ENCODE data around the gene PLXNA4. TPM values are rescaled to one million over a fixed set of nuclear protein-coding genes. Genes with fewer than 3 reads are reported as not detected.

The PLXNA4 gene
- total and polyA plus RNA-seq, 8 donors: 0.15 to 12.8 (median 1.6) TPM

DNA sequence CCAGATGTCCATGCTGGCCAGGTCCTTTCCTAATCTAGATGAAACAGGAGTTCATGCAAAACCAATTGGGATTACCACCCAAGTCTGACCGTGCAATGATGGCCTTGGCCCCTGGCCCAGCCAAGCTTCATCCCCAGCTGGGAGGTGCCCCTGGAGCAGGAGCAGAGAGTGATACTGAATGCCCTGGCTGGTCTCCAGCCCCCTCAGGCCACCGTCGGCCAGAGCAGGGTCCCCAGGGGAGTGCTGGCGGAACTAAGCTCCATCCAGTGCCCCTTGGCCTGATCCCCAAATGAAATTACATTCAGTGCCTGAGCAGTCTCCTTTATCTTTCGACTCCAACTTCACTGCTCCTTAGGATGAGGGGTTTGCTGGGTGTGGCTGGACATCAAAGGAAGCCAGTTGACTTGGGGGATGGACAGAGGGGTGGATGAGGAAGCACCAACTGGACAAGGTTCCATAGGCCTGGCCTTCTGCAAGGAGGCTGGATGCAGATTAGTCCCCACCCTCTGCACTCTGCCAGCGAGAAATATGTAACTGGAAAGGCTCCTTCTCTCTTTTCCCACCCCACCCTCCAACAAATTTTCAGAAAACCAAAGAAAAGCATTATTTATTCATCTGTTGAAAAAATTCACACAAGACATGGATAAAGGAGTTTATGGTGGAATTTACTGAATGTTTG lies 275.5 kb downstream of the PLXNA4 start:
- no peaks in the 10 kb centered on the region for H3K9me3 ChIP-seq
- no peak for DNase-seq
- TF ChIP-seq EP300 (IDR thresholded peaks at IDR 0.05) (no peak), POLR2A (IDR thresholded peaks at IDR 0.05) (no peak), POLR2AphosphoS5 (IDR thresholded peaks at IDR 0.05) (no peak)
- TF ChIP-seq, protein P1, sequence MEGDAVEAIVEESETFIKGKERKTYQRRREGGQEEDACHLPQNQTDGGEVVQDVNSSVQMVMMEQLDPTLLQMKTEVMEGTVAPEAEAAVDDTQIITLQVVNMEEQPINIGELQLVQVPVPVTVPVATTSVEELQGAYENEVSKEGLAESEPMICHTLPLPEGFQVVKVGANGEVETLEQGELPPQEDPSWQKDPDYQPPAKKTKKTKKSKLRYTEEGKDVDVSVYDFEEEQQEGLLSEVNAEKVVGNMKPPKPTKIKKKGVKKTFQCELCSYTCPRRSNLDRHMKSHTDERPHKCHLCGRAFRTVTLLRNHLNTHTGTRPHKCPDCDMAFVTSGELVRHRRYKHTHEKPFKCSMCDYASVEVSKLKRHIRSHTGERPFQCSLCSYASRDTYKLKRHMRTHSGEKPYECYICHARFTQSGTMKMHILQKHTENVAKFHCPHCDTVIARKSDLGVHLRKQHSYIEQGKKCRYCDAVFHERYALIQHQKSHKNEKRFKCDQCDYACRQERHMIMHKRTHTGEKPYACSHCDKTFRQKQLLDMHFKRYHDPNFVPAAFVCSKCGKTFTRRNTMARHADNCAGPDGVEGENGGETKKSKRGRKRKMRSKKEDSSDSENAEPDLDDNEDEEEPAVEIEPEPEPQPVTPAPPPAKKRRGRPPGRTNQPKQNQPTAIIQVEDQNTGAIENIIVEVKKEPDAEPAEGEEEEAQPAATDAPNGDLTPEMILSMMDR (IDR thresholded peaks at IDR 0.05): no peak
- intact Hi-C loops (cut with DNase I; ENCODE audit: low total_unique reads): no loop called here
- no peak overlapping the region for H3K4me3 ChIP-seq
- H3K27ac ChIP-seq: no peak overlapping the region
- no peaks in the 10 kb centered on the region for H3K4me1 ChIP-seq
- WGBS, 5 donors: 60 to 78% (median 72%) methylated on average over 6 of the region's 6 CpGs
- no peaks in the 10 kb centered on the region for H3K36me3 ChIP-seq
- no peaks in the 10 kb centered on the region for H3K27me3 ChIP-seq

DNA sequence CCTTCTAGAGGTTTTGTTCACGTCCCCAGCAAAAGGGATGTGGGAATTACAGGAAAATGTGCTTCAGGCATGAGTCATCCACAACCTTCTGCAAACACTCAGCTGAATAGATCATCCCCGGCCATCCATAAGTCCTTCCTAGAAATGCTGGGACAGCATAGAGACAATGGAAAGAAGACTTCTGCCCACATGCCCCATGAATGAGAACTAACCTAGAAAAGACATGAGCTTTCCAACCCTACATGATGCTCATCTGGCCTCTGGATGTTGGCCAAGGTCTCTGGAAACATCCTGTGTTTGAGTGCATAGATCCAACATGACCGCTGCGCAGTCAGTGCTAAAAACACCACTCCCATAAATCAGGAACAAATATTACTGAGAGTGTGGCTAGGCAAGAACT lies 277.5 kb downstream of the PLXNA4 start:
- no peak for TF ChIP-seq POLR2AphosphoS5 (IDR thresholded peaks at IDR 0.05)
- TF ChIP-seq POLR2A (IDR thresholded peaks at IDR 0.05): no peak
- no peak for TF ChIP-seq EP300 (IDR thresholded peaks at IDR 0.05)
- H3K27me3 ChIP-seq: no peaks in the 10 kb centered on the region
- no peak overlapping the region for H3K27ac ChIP-seq
- no peaks in the 10 kb centered on the region for H3K4me1 ChIP-seq
- peak in 1 of 2 donors; percentile 30 for DNase-seq
- no peaks in the 10 kb centered on the region for H3K36me3 ChIP-seq
- H3K4me3 ChIP-seq: no peak overlapping the region
- no peaks in the 10 kb centered on the region for H3K9me3 ChIP-seq
- 52 to 66% (median 63%) methylated on average over 4 of the region's 4 CpGs for WGBS, 5 donors
- intact Hi-C loops (cut with DNase I; ENCODE audit: low total_unique reads): no loop called here

DNA sequence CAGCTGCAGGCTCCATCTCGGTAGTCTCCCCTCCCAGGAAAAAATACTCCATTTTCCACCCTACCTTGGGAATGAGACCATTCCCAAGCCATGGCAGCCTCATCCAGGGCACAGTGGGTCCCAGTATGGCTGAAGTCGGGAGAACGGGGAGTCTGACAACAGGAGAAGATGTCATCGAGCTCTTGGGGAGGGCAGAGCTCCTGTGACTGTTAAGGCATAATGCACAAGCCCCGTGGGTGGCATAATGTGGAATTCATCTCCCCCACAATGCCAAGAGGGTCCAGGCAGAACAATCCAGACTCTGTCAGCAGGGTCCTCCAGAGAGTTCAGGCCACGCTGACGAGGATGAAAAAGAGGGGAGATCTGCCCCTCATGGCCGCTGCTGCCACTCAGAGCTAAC lies 279.4 kb downstream of the PLXNA4 start:
- H3K27ac ChIP-seq: no peak overlapping the region
- 75 to 89% (median 84%) methylated on average over 8 of the region's 8 CpGs for WGBS, 5 donors
- no peak overlapping the region for H3K4me3 ChIP-seq
- H3K9me3 ChIP-seq: no peaks in the 10 kb centered on the region
- TF ChIP-seq POLR2AphosphoS5 (IDR thresholded peaks at IDR 0.05) (no peak), EP300 (IDR thresholded peaks at IDR 0.05) (no peak), POLR2A (IDR thresholded peaks at IDR 0.05) (no peak)
- TF ChIP-seq, protein P1 (IDR thresholded peaks at IDR 0.05): no peak
- DNase-seq: no peak
- intact Hi-C loops (cut with DNase I; ENCODE audit: low total_unique reads): no loop called here
- no peaks in the 10 kb centered on the region for H3K4me1 ChIP-seq
- H3K36me3 ChIP-seq: no peaks in the 10 kb centered on the region
- H3K27me3 ChIP-seq: no peaks in the 10 kb centered on the region

DNA sequence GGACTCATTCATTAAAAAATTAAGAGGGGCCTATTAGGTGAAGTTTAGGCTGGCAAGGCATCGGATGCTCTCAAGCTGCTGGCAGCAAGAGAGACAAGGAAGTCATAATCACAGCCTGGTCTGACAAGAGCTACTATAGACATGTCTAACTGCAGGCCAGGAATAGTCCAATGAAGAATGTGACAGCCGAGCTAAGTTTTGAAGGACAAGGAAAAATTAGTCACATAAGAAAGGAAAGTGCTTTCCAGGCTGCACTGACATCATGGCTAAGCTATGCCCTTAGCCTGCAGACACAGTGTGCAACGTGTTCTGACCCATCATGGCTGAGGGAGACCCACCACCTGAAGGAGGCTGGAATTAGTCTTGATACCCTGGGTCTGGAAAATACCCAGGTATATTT lies 281.1 kb downstream of the PLXNA4 start:
- no peak overlapping the region for H3K4me3 ChIP-seq
- H3K36me3 ChIP-seq: no peaks in the 10 kb centered on the region
- H3K4me1 ChIP-seq: no peaks in the 10 kb centered on the region
- intact Hi-C loops (cut with DNase I; ENCODE audit: low total_unique reads): no loop called here
- no peak for DNase-seq
- H3K9me3 ChIP-seq: no peaks in the 10 kb centered on the region
- WGBS, 5 donors: 69 to 92% (median 81%) methylated on average over 3 of the region's 3 CpGs
- H3K27ac ChIP-seq: no peak overlapping the region
- no peaks in the 10 kb centered on the region for H3K27me3 ChIP-seq
- TF ChIP-seq POLR2AphosphoS5 (IDR thresholded peaks at IDR 0.05): no peak
- TF ChIP-seq, protein P1 (IDR thresholded peaks at IDR 0.05): no peak

DNA sequence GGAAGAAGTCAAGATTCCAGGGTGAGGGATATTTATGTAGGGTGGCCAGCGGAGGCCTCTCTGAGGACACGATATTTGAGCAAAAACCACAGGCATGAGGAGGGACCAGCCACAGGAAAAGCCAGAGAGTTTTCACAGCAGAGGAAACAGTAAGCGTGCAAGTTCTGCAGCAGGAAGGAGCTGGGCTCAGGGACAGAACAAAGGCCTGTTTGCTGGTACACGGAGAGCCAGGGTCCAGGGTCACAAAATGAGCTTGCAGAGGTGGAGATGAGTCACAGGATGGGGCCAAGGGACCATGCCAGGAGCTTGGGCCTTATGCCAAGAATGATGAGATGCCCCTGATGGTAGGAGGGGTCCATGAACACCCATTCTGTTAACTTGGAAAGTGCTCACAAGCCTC lies 283.5 kb downstream of the PLXNA4 start:
- H3K27me3 ChIP-seq: no peaks in the 10 kb centered on the region
- no peak for TF ChIP-seq POLR2AphosphoS5 (IDR thresholded peaks at IDR 0.05)
- TF ChIP-seq EP300 (IDR thresholded peaks at IDR 0.05): no peak
- no peak for TF ChIP-seq POLR2A (IDR thresholded peaks at IDR 0.05)
- TF ChIP-seq, protein P1 (IDR thresholded peaks at IDR 0.05): no peak
- no peaks in the 10 kb centered on the region for H3K9me3 ChIP-seq
- H3K4me3 ChIP-seq: no peak overlapping the region
- intact Hi-C loops (cut with DNase I; ENCODE audit: low total_unique reads): no loop called here
- no peaks in the 10 kb centered on the region for H3K36me3 ChIP-seq
- H3K4me1 ChIP-seq: no peaks in the 10 kb centered on the region
- 54 to 70% (median 67%) methylated on average over 4 of the region's 4 CpGs for WGBS, 5 donors
- no peak for DNase-seq
- H3K27ac ChIP-seq: no peak overlapping the region

Measured in stomach (tissue), 9 donors.